ENCODE results near the gene DIS3L2. TPM values are rescaled to one million over a fixed set of nuclear protein-coding genes. Genes with fewer than 3 reads are reported as not detected.

DIS3L2 gene
- total and polyA plus RNA-seq, 8 donors: 13.0 to 24.0 (median 16.8) TPM

DNA sequence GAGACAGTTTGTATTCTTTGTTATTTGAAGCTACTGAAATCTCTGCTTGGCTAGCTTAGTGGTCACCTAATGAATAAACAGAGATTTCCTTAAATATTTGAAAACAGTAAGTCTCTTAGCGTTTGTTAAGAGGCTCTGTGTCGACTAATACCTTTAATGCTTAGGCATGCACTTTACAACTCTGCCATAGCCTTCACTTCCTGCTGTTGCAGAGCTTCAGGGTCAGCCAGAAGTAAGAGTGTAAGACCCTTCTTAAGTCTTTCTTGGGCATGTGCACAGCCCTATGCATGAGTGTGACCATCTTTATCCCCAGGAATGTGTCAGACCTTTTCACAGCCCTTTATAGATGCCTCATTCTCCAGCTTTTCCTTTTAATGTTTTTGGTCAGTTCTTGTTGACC is 221.8 kb downstream of the DIS3L2 start:
- Histone ChIP-seq H3K36me3 (no peaks in the 10 kb centered on the region), H3K4me1 (no peaks in the 10 kb centered on the region), H3K27ac (no peak overlapping the region), H3K27me3 (no peaks in the 10 kb centered on the region), H3K4me3 (no peak overlapping the region), H3K9me3 (no peaks in the 10 kb centered on the region)
- DNase-seq: no peak
- FAIRE-seq: no peak
- intact Hi-C loops (cut with DNase I): no loop called here
- WGBS, 2 donors: 87 to 92% methylated on average over 2 of the region's 2 CpGs
- ATAC-seq: no peak
- TF ChIP-seq, protein P1, sequence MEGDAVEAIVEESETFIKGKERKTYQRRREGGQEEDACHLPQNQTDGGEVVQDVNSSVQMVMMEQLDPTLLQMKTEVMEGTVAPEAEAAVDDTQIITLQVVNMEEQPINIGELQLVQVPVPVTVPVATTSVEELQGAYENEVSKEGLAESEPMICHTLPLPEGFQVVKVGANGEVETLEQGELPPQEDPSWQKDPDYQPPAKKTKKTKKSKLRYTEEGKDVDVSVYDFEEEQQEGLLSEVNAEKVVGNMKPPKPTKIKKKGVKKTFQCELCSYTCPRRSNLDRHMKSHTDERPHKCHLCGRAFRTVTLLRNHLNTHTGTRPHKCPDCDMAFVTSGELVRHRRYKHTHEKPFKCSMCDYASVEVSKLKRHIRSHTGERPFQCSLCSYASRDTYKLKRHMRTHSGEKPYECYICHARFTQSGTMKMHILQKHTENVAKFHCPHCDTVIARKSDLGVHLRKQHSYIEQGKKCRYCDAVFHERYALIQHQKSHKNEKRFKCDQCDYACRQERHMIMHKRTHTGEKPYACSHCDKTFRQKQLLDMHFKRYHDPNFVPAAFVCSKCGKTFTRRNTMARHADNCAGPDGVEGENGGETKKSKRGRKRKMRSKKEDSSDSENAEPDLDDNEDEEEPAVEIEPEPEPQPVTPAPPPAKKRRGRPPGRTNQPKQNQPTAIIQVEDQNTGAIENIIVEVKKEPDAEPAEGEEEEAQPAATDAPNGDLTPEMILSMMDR (IDR thresholded peaks at IDR 0.05): no peak

DNA sequence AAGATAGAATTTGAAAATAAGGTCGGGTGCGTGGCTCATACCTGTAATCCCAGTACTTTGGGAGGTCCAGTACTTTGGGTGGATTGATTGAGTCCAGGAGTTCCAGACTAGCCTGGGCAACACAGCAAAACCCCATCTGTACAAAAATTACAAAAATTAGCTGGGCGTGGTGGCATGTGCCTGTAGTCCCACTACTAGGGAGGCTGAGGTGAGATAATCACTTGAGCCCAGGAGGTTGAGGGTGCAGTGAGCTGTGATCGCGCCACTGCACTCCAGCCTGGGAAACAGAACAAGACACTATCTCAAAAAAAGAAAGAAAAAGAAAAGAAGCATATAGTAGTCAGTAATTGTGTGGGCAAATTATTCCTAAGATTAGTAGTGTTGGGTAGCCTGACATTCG is 222.8 kb downstream of the DIS3L2 start:
- intact Hi-C loops (cut with DNase I): no loop called here
- H3K27ac ChIP-seq: no peak overlapping the region
- H3K36me3 ChIP-seq: no peaks in the 10 kb centered on the region
- DNase-seq: no peak
- H3K4me1 ChIP-seq: no peaks in the 10 kb centered on the region
- H3K4me3 ChIP-seq: no peak overlapping the region
- TF ChIP-seq, protein P1 (IDR thresholded peaks at IDR 0.05): no peak
- 95 to 99% methylated on average over 6 of the region's 6 CpGs for WGBS, 2 donors
- no peak for FAIRE-seq
- no peak for ATAC-seq
- H3K27me3 ChIP-seq: no peaks in the 10 kb centered on the region
- H3K9me3 ChIP-seq: no peaks in the 10 kb centered on the region

DNA sequence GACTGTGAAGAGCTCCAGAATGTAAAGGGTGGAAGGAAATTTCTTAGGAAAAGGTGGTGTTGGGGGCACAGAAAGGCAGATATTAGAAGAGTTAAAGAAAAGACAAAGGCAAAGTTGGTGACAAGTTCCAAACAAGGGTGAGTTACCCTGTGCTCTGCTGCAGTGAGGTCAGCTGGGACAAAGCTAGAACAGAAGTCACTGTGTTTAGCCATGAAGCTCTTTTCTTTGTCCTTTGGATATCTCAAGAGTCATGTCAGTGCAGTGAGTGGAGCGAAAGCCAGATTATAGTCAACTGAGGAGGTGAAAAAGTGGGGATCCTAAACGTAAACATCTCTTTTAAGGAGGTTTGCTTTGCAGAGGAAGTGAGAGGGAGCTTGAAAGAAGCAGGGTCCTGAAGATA is 229.3 kb downstream of the DIS3L2 start:
- intact Hi-C loops (cut with DNase I): no loop called here
- FAIRE-seq (no peak), DNase-seq (no peak), ATAC-seq (no peak)
- H3K4me3 ChIP-seq: no peak overlapping the region
- H3K27me3 ChIP-seq: no peaks in the 10 kb centered on the region
- H3K4me1 ChIP-seq: no peaks in the 10 kb centered on the region
- no peaks in the 10 kb centered on the region for H3K36me3 ChIP-seq
- H3K9me3 ChIP-seq: peaks cover 0 to 3% (median 0%) of the 10 kb centered on the region in 4 donors
- no peak overlapping the region for H3K27ac ChIP-seq
- TF ChIP-seq, protein P1 (IDR thresholded peaks at IDR 0.05): no peak
- WGBS, 2 donors: 97 to 100% methylated on average over 2 of the region's 2 CpGs

DNA sequence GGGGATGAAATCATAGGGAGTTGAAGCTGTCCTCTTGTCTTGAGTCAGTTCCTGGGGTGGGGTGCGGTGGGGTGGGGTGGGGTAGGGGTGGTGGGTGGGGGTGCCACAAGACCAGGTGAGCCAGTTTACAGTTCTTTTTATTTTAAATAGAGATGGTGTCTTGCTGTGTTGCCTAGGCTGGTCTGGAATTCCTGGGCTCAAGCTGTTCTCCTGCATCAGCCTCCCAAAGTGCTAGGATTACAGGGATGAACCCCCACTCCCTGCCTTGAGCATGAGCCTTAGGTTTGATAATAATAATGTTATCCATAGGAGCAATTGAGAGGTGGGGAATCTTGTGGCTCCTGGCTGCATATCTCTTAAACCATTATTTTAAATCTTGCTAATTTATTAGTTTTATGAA is 234.0 kb downstream of the DIS3L2 start:
- intact Hi-C loops (cut with DNase I): no loop called here
- no peak for FAIRE-seq
- Histone ChIP-seq H3K4me3 (no peak overlapping the region), H3K4me1 (no peaks in the 10 kb centered on the region), H3K27me3 (no peaks in the 10 kb centered on the region), H3K36me3 (no peaks in the 10 kb centered on the region), H3K9me3 (peaks cover 0 to 3% (median 0%) of the 10 kb centered on the region in 4 donors), H3K27ac (no peak overlapping the region)
- 100% methylated on average over 1 of the region's 1 CpG for WGBS, 2 donors
- ATAC-seq: no peak
- no peak for DNase-seq
- TF ChIP-seq, protein P1 (IDR thresholded peaks at IDR 0.05): no peak

DNA sequence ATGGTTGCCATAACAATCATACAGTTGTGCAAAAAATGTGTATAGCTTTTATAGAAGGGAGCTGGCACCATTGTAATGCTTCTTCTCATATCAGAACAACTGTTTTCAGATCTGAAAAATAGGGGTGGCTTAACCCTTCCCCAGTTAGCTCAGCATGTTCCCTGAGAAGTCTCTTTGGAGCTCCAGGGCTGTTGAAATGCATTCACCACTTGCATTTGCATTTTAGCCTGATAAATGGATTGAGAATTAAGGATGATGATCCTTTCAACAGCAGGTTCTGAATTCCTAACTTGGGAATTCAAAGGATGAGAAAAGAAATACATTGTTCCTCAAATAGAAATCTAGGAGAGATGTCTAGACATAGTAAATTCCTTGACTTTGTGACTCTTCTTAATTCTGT is 235.3 kb downstream of the DIS3L2 start:
- intact Hi-C loops (cut with DNase I): no loop called here
- FAIRE-seq (no peak), DNase-seq (no peak), ATAC-seq (no peak)
- Histone ChIP-seq H3K4me1 (no peaks in the 10 kb centered on the region), H3K36me3 (no peaks in the 10 kb centered on the region), H3K27ac (no peak overlapping the region), H3K27me3 (no peaks in the 10 kb centered on the region), H3K4me3 (no peak overlapping the region), H3K9me3 (peaks cover 0 to 3% (median 0%) of the 10 kb centered on the region in 4 donors)
- TF ChIP-seq, protein P1 (IDR thresholded peaks at IDR 0.05): no peak

Measured in pancreas (tissue), 10 donors.